HG03060 (cell line): ENCODE data around the gene AGBL4.

Source experiments
- ATAC-seq: cut with Tn5 transposase; IDR thresholded peaks from one replicate; pipeline ENCODE4 v1.9.1; 2021; ENCODE audit warnings: low read depth, moderate number of reproducible peaks; ENCODE audit not compliant: unreplicated experiment

Gene AGBL4

GRCh38 chr1:48675251-48675650, 1348.5 kb downstream of the AGBL4 start:
- no peak for ATAC-seq

- ATAC-seq: no peak
Measured at GRCh38 chr1:48674641-48675040, 1349.1 kb downstream of the AGBL4 start.

- no peak for ATAC-seq
Measured at GRCh38 chr1:48673332-48674105, 1350.2 kb downstream of the AGBL4 start.

- no peak for ATAC-seq
Measured at GRCh38 chr1:48671578-48671977, 1352.2 kb downstream of the AGBL4 start.

GRCh38 chr1:48670234-48671020, 1353.3 kb downstream of the AGBL4 start:
- ATAC-seq: no peak

- no peak for ATAC-seq
Measured at GRCh38 chr1:48668339-48668738, 1355.4 kb downstream of the AGBL4 start.

GRCh38 chr1:48667782-48668181, 1356.0 kb downstream of the AGBL4 start:
- no peak for ATAC-seq

- ATAC-seq: no peak
Measured at GRCh38 chr1:48665708-48666407, 1357.9 kb downstream of the AGBL4 start.

GRCh38 chr1:48661726-48662463, 1361.9 kb downstream of the AGBL4 start:
- no peak for ATAC-seq

GRCh38 chr1:48659801-48660200, 1364.0 kb downstream of the AGBL4 start:
- ATAC-seq: no peak

GRCh38 chr1:48657413-48657812, 1366.3 kb downstream of the AGBL4 start:
- ATAC-seq: no peak

GRCh38 chr1:48654606-48655210, 1369.0 kb downstream of the AGBL4 start:
- no peak for ATAC-seq

- ATAC-seq: no peak
Measured at GRCh38 chr1:48652334-48652733, 1371.4 kb downstream of the AGBL4 start.

GRCh38 chr1:48649880-48650279, 1373.9 kb downstream of the AGBL4 start:
- no peak for ATAC-seq

- ATAC-seq: no peak
Measured at GRCh38 chr1:48645883-48646282, 1377.9 kb downstream of the AGBL4 start.

GRCh38 chr1:48644905-48645605, 1378.7 kb downstream of the AGBL4 start:
- no peak for ATAC-seq

- ATAC-seq: no peak
Measured at GRCh38 chr1:48644190-48644900, 1379.4 kb downstream of the AGBL4 start.

- no peak for ATAC-seq
Measured at GRCh38 chr1:48643193-48643592, 1380.6 kb downstream of the AGBL4 start.
